HTERT RPE-1 (cell line): Measurements from ENCODE around the gene EIF3L.
"Not testable (repeated sequence)": the region's sequence is repeated elsewhere in the genome, so short reads cannot be mapped to it uniquely, and the experiment has no call there.

Experiments
- in situ Hi-C: fragments of 300-500 bp; cut with MboI; formaldehyde crosslinking; loops from 4 replicates; pipeline ENCODE4 v1.14.3; 2020; ENCODE audit warnings: low sequenced_read_pairs

Gene EIF3L

GRCh38 chr22:37849089-37849751 lies at the start of gene EIF3L:
TSS of gene EIF3L (plus strand) at chr22:37849419. CDS start at chr22:37849450, 31 bp downstream.
- in situ Hi-C loops, result no loop called here

DNA sequence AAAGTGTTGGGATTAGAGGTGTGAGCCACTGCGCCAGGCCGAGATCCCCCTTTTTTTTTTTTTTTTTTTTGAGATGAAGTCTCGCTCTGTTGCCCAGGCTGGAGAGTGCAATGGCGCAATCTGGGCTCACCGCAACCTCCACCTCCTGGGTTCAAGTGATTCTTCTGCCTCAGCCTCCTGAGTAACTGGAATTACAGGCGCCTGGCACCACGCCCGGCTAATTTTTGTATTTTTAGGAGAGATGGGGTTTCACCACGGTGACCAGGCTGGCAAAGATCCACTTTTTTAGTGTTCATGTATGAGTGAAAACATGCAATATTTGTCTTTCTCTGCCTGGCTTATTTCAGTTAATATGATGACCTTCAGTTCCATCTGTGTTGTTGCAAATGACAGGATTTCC lies 49.2 kb upstream of the EIF3L start:
- in situ Hi-C loops, result not testable (repeated sequence)

- in situ Hi-C loops, result no loop called here
These were observed 47.3 kb upstream of the EIF3L start for GRCh38 chr22:37801946-37802309.

DNA sequence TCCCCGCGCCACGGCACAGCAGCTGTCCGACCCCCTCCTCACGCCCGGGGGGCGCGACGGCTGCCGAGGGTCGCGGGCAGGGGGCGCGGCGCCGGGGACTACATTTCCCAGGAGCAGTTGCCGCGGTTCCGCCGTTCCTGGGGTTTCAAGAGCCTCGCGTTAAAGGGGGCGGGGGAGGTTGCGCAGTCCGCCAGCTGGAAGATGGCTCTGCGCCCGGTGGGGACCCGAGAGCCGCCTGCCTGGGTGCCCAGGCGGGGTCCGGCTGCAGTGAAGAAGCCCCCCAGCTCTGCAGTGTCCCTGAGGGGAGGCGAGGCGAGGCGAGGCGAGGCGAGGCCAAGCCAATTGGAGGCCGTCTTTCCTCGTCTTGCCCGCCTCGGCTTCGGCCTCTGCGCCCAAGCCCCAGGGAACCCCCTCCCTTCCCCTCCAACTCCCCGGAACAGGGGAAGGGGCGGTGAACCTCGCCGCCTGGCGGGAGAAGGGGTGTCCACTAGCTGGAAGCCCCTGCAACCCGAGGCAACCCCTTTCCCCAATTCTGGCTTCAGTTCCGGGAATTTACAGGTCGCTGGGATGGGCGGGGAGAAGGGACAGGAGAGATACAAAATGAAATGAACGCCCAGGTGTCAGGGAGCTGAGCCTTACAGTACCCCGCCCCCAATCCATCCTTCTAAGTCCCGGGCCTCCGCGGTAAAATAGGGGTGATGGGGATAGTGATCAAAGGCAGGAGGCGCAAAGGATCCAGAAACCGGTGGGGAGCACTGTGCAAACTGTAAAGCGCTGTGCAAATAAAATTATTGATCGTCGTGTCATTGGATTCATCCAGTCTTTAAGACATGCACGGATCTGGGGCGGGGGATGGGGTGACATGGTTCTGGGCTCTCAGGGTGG lies 46.7 kb upstream of the EIF3L start:
- in situ Hi-C loops, result no loop called here

DNA sequence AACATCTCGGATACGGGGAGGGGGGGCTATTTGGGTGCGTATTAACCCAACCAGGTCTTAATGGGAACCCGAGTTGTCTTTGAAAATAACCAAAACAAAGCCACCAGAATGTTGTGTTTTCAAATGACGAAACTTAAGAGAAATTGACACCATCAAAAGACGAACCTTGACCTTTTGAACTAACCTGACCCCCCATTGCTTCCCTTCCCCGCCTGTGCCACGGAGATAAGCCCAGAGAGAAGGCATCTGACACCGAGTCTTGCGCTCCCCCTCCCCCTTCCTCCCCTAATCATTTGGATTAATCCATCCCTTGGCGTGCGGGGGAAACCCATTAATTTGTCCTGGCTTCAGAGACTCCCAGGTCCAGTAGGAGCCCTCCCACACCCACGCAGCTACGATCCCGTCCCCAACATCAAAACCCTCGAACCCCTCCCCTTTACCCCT lies 46.0 kb upstream of the EIF3L start:
- in situ Hi-C loops, result no loop called here

DNA sequence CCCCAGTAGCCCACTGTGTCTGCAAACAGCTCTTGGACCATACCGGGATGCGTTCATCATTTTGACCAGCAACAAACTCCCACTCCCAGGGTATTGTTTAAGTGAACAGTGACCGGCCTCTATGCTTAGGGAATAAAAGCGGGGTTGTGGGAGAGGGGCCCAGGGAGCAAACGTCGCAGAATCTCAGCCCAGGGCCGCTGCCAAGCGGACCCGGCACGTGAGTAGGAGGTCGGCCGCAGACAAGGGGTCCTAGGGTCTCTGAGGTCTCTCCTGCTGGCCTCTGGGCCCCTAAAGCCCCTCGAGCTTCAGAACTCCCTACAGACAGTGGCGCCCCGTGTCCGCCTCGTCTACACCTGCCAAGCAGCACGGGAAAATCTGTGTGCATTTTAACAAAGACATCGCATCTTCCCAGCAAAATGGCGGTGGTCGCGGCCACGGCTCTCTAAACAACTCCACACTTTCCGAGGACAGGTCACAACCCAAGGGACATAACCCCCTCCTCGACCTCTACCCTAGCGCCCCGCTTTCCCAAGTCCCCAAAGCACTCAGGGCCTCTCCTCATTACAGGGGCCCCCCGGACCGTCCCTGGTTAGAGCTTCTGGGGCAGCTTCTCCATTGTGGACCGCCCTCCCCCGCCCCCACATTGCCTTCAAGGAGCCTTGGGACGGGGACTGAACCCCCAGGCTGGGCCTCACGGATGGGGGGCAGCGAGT lies 45.4 kb upstream of the EIF3L start:
- in situ Hi-C loops, result no loop called here

GRCh38 chr22:37804352-37804880 lies 44.8 kb upstream of the EIF3L start:
- in situ Hi-C loops, result no loop called here

- in situ Hi-C loops, result no loop called here
These were observed 44.1 kb upstream of the EIF3L start for GRCh38 chr22:37804881-37805809.

DNA sequence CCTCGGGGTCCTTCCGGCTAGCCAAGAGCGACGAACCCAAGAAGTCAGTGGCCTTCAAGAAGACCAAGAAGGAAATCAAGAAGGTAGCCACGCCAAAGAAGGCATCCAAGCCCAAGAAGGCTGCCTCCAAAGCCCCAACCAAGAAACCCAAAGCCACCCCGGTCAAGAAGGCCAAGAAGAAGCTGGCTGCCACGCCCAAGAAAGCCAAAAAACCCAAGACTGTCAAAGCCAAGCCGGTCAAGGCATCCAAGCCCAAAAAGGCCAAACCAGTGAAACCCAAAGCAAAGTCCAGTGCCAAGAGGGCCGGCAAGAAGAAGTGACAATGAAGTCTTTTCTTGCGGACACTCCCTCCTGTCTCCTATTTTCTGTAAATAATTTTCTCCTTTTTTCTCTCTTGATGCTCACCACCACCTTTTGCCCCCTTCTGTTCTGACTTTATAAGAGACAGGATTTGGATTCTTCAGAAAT lies 43.4 kb upstream of the EIF3L start:
- in situ Hi-C loops, result no loop called here

DNA sequence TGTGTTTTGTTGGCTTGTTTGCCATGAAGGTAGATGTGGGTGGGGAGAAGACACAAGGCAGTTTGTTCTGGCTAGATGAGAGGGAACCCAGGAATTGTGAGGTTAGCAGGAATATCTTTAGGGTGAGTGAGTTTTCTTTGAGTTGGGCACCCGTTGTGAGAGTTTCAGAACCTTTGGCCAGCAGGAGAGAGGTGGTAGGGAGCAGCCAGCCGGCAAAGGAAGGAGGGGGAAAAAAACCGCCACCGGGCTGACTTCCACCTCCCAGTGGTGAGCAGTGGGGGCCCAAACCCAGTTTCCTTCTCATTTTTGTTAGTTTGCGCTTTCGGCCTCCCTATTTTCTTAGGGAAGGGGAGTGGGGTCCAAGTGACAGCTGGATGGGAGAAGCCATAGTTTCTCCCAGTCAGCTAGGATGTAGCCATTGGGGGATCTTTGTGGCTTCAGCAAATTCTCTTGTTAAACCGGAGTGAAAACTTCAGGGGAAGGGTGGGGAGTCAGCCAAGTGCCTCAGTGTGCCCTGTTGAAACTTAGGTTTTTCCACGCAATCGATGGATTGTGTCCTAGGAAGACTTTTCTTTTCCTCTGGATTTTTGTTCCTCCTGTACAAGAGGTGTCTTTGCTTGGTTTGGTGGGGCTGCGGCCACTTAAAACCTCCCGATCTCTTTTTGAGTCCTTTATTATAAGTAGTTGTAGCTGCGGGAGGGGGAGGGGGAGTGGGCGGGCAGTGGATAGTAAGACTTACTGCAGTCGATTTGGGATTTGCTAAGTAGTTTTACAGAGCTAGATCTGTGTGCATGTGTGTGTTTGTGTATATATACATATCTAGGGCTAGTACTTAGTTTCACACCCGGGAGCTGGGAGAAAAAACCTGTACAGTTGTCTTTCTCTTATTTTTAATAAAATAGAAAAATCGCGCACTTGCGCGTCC lies 42.5 kb upstream of the EIF3L start:
- in situ Hi-C loops, result no loop called here

DNA sequence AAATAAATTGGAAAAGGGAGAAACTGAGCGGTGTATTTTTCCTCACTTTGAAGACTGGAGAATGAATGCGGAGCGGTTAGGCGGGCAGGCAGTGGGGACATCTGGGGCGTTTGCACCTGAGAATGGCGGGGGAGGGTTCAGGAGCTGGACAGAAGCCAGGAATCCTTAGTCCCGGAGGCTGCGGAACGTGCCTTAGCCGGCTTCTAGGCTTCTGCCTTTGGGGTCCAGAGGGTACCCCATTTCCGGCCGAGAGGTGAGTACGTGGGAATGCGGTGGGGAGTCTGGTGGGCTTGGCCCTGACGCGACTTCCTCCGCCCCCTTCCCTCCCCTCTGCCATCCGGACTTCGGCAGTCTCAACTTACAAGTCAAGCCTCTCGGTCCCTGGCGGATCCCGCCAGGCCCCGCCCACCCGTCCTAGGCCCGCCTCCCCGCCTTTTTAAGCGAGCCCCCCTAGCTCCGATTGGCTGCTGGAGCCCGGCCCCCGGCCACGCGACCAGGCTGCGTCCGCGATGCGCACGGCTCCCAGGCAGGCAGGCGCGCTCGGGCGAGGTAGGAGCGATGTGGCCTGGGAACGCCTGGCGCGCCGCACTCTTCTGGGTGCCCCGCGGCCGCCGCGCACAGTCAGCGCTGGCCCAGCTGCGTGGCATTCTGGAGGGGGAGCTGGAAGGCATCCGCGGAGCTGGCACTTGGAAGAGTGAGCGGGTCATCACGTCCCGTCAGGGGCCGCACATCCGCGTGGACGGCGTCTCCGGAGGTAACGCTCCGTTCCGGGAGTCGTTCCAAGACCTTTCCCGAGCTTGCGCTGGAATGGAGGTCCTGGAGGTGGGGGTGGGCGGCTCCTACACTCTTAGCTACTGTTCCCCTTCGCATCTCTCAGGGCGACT lies 41.6 kb upstream of the EIF3L start, which contains the start of gene GCAT:
Gene GCAT (plus strand): TSS at position 525 of the 884 bp plus-strand sequence. CDS start 34 bp downstream, at position 559.
- in situ Hi-C loops, result no loop called here

GRCh38 chr22:37808294-37808657 lies 40.9 kb upstream of the EIF3L start:
- in situ Hi-C loops, result no loop called here

- in situ Hi-C loops, result no loop called here
These were observed 39.4 kb upstream of the EIF3L start for GRCh38 chr22:37809672-37810333.

GRCh38 chr22:37811867-37812266 lies 37.4 kb upstream of the EIF3L start:
- in situ Hi-C loops, result no loop called here

- in situ Hi-C loops, result no loop called here
These were observed 36.1 kb upstream of the EIF3L start for GRCh38 chr22:37812869-37813678.

- in situ Hi-C loops, result no loop called here
These were observed 33.6 kb upstream of the EIF3L start for GRCh38 chr22:37815593-37815992.
